Coronary artery (tissue), 2 donors: ENCODE results near the gene OPCML.
A peak's percentile ranks its signal among the peaks of the same experiment; 100 is the strongest.

ENCODE experiments used
- DNase-seq: peaks from one replicate; pipeline ENCODE4 v3.0.0-alpha.2; 2017; ENCODE audit warnings: low spot score
- H3K27ac ChIP-seq, 2 donors: fragments of 200-600 bp; sonication (generic); one replicate each; pipeline ENCODE4 v1.5.1; 2016 to 2019
- H3K4me3 ChIP-seq: fragments of 200-600 bp; sonication (generic); 2 replicates; pipeline ENCODE4 v1.5.1; 2016; ENCODE audit warnings: mild to moderate bottlenecking, moderate library complexity
- CTCF ChIP-seq: fragments of 200-600 bp; sonication (generic); IDR thresholded peaks from one replicate; pipeline ENCODE4 v1.5.1; 2019; ENCODE audit warnings: antibody characterized with exemption

Gene OPCML

GRCh38 chr11:133531971-133532651 is at the start of gene OPCML:
OPCML (minus strand) TSS chr11:133532501.
- DNase-seq: no peak

DNA sequence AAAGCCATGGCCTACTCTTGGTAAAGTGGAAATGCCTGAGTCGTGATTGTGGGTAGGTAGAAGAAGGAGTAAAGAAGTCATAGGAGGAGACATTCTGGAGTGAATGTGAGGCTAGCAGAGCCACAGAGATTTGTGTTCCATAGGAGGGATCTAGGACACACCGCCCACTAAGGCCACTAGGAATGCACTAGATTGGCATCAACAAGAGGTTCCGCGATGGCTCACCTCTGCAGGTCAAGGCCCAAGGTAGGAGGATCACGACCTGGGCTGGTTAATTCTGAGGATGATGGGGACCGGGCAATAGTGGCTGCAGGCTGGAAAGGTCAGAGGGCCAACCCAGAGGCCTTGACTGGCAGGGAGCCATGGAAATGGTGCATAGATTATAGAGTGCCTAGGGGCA is 48.8 kb upstream of the OPCML start:
- no peak overlapping the region for H3K4me3 ChIP-seq
- no peak for TF ChIP-seq CTCF
- DNase-seq: no peak
- no peak overlapping the region for H3K27ac ChIP-seq

More at GRCh38 chr11:133531971-133532651, at the start of gene OPCML:
- Histone ChIP-seq H3K4me3 (peak within 1 kb of the TSS; percentile 39), H3K27ac (no peak within 1 kb of the TSS)
- no peak for TF ChIP-seq CTCF

DNA sequence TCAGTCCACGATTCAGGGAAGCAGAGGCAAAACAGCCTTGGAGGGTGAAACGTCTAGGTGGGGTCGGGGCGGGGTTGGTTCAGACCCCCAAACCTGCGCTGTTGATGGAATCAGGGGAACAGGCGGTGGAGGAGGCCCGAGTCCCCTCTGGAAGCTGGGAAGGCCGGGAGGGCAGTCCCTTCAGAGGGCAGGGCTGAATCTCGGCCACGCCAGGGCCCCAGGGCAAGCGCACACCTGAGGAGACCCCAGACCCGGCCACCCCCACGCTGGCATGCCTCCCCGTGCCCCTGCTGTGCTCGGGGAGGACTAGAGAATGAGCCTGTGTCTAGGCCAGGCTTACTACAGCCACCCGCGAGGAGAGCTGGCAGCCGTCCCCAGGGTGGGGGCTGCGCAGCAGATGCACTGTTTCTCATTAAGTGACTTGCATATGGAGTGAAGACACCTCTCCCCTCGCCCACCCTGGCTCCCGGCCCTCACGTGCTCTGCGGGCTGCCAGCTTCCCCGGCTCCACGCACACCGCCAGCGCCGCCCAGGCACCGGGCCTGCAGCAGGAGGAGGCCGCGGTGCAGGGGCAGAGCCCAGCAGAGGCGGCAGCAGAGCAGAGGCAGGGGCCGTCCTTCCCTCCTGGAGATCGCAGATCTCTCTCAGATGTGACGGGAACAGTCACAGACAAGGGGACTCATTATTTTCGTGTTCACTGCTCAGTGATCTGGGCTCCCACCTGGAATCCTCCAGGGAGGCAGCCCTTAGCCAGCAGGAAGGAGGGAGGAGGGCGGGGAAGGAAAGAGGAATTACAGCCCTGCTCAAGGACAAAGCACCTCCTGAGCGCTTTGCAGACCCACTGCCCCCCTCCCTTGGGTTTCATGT is 47.1 kb upstream of the OPCML start:
- Histone ChIP-seq H3K27ac (no peak overlapping the region), H3K4me3 (no peak overlapping the region)
- TF ChIP-seq CTCF: no peak
- DNase-seq: no peak

- no peak for DNase-seq
- H3K4me3 ChIP-seq: no peak overlapping the region
- H3K27ac ChIP-seq: no peak overlapping the region
- TF ChIP-seq CTCF: no peak
These were observed 45.1 kb upstream of the OPCML start for GRCh38 chr11:133577403-133577802.

DNA sequence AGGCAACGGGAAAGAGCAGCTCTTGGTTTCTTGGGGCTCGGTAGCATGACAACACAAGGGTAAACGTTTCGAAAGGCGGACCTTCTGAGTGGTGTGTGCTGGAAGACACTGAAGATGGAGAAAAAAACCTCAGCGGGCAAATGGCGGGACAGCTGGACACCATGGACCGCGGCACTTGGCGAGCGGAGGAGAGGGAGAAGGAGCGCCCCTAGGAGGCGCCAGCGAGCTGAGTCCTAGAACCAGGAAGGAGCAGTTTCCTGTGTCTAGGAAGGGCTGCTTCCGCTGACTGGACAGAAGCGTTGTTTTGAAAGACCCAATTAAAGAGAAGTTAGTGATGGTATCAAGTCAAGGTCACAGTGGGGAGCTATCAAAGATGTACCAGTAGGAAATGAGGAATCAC is 44.0 kb upstream of the OPCML start:
- no peak for TF ChIP-seq CTCF
- no peak overlapping the region for H3K4me3 ChIP-seq
- no peak for DNase-seq

GRCh38 chr11:133573081-133573480 is 40.8 kb upstream of the OPCML start:
- TF ChIP-seq CTCF: no peak
- no peak overlapping the region for H3K27ac ChIP-seq
- H3K4me3 ChIP-seq: no peak overlapping the region
- no peak for DNase-seq

More for the DNA sequence above, 44.0 kb upstream of the OPCML start:
- H3K27ac ChIP-seq: no peak overlapping the region

- H3K4me3 ChIP-seq: no peak overlapping the region
- TF ChIP-seq CTCF: no peak
- no peak for DNase-seq
- no peak overlapping the region for H3K27ac ChIP-seq
These were observed 38.1 kb upstream of the OPCML start for GRCh38 chr11:133570376-133570775.
